GM18868 (cell line): ENCODE data around the gene HSPA12B.
A peak's percentile ranks its signal among the peaks of the same experiment; 100 is the strongest.
"Not testable (repeated sequence)": the region's sequence is repeated elsewhere in the genome, so short reads cannot be mapped to it uniquely, and the experiment has no call there.

Experiments used
- ATAC-seq: cut with Tn5 transposase; IDR thresholded peaks from one replicate; pipeline ENCODE4 v1.9.1; 2021; ENCODE audit warnings: mild to moderate bottlenecking, moderate library complexity; ENCODE audit not compliant: unreplicated experiment

The HSPA12B gene

DNA sequence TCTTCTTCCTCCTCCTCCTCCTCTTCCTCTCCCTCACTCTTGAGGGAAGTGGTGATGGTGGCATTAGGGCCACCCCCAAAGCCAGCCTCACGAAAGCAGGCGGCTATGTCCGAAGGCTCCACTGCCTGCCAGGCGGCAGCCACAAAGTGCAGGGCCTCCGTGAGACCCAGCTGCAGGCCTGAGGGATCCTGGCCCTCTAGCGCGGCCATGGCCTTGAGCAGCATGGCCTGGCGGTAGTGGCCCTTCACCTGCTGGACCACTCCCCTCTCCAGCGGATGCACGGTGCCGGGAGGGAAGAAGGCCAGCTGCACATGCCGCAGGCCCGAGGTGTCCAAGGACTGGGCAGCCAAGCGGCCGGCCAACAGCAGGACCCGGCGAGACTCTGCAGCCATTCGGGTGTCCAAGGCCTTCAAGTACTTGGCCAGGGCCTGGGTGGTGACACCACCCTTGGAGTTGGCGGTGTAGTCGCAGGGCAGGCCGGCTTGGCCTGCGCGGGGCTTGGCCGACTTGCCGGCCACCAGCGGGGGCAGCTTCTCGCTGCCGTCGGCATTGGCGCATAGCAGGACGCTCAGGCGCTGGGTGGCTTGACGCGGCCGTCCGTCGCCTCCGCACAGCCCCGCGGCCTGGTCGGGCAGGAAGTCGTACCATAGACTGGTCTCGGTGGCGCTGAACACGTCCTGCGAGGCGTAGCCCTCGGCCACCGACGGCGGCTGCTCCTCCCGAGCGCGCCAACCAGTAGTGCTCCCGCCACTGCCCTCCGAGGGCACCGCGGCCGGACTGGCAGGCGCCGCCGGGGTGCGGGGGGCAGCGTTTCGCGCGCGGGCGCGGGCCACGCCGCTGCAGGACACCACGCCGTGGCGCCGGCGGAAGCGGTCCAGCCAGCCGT is 53.0 kb downstream of the HSPA12B start:
- ATAC-seq: no peak

DNA sequence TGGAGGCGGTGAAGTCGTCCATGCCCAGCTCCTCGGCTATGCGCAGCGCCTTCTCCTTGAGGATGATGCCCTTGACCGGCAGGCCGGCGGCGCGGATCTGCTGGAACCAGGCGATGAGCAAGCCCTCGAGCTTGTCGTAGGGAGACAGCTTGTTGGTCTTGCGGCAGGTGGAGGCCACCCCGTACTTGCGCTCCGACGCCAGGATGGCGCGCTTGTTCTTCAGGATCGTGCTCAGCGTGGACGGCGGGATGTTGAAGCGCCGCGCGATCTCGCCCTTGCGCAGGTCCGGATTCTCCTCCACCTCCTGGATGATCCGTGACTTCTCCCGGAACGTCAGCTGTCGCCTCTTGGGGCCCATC is 53.6 kb downstream of the HSPA12B start:
- ATAC-seq: peak; percentile 26

DNA sequence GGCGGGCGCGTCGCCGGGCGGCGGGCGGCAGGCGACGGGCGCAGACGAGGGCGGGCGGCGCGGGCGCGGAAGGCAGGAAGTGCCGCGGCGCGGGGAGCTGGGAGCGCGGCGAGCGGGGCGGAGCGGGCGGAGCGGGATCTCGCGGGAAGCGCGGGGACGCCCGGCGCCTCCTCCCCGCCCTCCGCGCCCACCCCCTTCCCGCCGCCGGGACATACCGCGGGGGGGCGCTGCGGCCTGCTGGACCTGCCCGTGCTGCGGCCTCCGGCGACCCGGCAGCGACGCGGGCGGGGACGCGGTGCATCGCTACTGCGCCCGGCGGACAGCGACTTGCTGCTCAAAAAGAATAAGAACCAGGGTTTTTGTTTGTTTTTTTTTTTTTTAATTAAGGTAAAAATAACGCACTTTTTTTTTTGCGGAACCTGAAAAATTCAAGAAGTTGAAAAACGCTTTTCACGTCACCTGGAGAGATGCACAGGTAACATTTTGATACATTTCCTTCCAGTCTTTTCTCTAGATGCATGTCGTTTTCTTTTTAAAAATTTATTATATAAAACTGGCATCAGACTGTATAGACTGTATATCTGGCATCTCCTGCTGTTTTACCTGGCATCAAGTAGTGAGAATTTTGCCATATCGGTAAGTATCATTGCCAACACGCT is 54.3 kb downstream of the HSPA12B start, which contains the start of gene CENPB:
Gene CENPB, minus strand, starts transcription at position 76 of the 659 bp plus-strand sequence. CDS start 257 bp downstream, outside the sequence.
- ATAC-seq: peak; percentile 86

DNA sequence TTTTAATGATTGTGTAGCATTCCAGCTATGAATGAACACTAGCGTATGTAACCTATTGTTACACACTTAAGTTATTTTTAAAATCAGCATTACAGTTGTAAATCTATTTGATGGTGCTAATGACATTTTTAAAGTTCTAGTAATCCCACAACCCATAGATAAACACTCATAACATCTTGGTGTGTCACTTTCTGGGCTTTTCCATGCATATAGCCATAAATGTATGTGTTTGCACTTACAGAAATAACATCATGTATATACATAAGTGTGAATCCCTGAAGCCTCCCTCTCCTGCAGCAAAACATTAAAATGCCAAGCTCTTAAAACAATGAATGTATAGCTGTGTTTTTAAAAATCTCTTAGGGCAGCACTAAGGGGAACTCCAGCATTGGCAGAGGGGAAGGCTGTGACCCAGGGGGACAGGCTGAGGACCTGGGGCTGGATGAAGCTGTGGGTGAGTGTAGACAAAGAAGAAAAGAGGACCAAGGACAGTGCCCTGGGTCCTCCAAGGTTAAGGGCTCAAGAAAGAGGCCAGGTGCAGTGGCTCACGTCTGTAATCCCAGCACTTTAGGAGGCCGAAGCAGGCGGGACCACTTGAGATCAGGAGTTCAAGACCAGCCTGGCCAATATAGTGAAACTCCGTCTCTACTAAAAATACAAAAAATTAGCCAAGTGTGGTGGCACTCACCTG is 55.0 kb downstream of the HSPA12B start:
- no peak for ATAC-seq

GRCh38 chr20:3788685-3789155 is 56.2 kb downstream of the HSPA12B start:
- ATAC-seq: no peak

DNA sequence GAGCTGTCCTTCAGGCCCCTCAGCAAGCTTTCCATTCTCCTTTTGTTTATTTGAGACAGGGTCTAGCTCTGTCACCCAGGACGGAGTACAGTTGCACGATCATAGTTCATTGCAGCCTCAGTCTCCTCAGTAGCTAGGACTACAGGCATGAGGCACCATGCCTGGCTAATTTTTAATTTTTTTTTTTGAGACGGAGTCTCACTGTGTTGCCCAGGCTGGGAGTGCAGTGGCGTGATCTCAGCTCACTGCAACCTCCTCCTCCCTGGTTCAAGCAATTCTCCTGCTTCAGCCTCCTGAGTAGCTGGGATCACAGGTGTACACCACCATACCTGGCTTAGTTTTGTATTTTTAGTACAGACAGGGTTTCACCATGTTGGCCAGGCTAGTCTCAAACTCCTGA is 56.7 kb downstream of the HSPA12B start:
- not testable (repeated sequence) for ATAC-seq

GRCh38 chr20:3794168-3794567 is 61.7 kb downstream of the HSPA12B start:
- ATAC-seq: not testable (repeated sequence)

DNA sequence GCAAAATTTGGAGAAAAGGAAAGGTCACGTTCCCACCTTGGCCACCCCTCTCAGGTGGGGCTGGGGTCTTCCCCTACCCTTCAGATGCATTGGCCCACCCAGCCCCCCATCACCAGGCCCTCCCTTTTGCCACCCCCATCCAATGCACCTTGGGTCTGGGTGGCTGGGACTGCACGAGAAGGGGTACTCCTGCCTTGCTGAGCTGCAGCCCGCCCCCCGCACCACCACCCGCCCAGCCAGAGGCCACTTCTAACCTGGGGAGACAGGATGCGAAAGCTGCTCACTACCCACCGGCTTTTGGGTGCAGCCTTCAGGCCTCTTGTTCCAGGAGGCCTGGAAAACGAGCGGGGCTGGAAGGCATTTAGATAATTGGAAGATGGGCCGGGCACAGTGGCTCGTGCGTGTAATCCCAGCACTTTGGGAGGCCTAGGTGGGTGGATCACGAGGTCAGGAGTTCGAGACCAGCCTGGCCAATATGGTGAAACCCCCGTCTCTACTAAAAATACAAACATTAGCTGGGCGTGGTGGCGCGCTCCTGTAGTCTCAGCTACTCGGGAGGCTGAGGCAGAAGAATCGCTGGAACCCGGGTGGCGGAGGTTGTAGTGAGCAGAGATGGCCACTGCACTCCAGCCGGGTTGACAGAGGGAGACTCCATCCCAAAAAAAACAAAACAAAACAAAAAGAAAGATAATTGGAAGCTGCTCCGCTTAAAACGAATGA is 62.4 kb downstream of the HSPA12B start:
- no peak for ATAC-seq

DNA sequence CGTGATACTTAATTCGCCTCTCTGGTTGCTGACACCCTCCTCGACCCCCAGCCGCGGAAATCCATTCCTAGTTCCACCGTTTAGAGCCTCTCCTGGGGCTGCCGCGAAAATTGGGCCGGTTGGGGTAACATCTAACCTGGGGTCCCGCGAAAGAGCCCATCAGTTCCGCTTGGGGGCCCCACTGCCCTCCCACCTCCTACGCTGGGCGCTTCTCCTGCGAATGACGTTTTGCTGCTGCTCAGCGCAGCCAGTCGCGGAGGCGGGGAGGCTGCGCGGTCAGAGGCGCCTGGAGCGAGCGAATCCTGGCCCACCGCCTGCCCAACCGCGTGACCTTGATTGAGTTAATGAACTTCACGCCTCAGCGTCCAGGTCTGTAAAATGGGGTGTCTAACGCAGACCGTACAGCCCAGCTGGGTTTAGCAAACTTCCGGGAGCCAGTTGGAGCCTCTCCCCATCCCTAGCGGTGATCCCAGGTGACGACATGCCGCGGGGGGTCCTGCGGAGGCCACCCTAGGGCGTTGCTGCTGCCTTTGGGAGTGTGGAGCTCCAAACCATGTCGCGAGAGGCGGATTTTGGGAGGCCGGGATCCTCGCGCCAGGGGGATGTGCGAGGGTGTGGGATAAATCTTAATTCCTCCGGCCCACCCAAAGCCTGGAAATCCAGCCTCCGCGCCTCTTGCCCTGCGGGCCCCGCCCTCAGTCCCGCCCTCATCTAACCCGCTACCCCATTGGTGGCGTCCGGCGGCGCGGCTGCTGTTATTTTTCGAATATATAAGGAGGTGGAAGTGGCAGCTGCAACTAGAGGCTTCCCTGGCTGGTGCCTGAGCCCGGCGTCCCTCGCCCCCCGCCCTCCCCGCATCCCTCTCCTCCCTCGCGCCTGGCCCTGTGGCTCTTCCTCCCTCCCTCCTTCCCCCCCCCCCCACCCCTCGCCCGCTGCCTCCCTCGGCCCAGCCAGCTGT is 63.3 kb downstream of the HSPA12B start, which contains the start of gene CDC25B:
Gene CDC25B, plus strand, starts transcription at position 800 of the 958 bp plus-strand sequence. CDS start 222 bp downstream, outside the sequence.
- peak; percentile 74 for ATAC-seq

GRCh38 chr20:3796477-3797225 is 64.2 kb downstream of the HSPA12B start:
- ATAC-seq: no peak

- no peak for ATAC-seq
These were observed 64.7 kb downstream of the HSPA12B start for GRCh38 chr20:3797226-3797545.

GRCh38 chr20:3797592-3798372 is 65.3 kb downstream of the HSPA12B start:
- ATAC-seq: no peak

DNA sequence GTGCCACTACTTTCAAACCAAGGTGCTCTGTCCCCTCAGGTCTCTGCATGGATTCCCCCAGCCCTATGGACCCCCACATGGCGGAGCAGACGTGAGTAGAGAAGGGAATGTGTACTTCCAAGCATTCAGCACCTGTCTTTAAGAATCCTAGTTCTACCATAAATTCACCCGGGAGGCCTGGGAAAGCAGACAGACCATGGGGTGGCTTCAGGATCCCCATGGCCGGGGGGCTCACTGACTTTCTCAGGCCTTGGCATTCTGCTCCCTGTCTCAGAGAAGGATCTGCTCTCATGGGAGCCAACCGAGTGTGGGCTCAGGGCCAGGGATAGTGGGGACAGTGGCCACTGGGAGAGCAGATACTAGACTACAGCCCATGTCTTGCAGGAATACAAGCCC is 65.9 kb downstream of the HSPA12B start:
- ATAC-seq: no peak

- ATAC-seq: no peak
These were observed 66.4 kb downstream of the HSPA12B start for GRCh38 chr20:3798908-3799248.

GRCh38 chr20:3800256-3800877 is 67.9 kb downstream of the HSPA12B start:
- ATAC-seq: no peak

GRCh38 chr20:3800878-3801260 is 68.4 kb downstream of the HSPA12B start:
- no peak for ATAC-seq

DNA sequence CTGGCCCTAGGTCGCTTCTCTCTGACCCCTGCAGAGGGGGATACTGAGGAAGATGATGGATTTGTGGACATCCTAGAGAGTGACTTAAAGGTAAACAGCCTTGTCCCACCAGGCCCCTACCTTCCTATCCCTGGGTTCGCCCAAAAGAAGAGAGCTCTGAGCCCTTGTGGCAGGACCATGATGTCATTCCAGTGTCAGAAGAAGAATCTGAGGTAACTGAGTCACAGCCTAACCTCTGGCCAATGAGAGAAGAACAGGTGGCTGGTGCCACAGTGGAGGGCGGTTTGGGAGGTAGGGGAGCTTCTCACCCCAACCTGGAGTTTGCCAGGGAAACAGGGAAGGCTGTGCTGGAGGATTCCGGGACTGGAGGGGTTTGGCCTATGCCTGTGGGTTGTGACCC is 68.8 kb downstream of the HSPA12B start:
- ATAC-seq: no peak

DNA sequence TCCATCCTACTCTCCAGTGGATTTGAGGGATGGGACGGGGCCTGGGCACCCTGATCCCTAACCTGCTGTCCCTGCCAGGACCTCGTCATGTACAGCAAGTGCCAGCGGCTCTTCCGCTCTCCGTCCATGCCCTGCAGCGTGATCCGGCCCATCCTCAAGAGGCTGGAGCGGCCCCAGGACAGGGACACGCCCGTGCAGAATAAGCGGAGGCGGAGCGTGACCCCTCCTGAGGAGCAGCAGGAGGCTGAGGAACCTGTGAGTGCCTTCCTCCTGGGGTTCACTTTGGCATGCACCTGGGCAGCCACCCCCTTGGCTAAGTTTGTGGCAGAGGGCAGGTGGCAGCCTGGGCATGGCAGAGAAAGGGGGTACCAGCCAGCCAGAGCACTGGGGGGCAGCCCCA is 69.4 kb downstream of the HSPA12B start:
- no peak for ATAC-seq
